ENCODE measurements around the gene GRIA2. TPM values are rescaled to one million over a fixed set of nuclear protein-coding genes. Genes with fewer than 3 reads are reported as not detected.

Gene GRIA2
- total RNA-seq, 1 donor from 2014 or later, result 585 TPM

DNA sequence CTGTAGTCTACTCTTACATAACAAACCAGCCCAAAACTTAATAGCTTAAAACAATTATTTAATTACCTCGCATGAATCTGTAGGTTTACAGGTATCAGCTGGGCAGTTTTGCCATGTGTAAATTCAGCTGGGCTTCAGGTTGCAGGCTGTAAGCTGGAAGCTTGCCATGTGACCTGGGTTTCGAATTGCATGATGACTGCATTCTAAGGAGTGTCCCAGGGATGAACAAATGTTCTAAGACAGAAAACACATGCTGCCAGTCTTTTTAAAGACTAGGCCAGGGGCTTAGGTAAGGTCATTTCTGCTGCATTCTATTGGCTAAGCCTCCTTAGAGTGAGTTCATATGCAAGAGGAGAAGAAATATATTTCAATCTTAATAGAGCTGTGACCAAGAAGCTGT lies 44.8 kb downstream of the GRIA2 start:
- DNase-seq, result no peak

- DNase-seq, result no peak
Measured at GRCh38 chr4:157270108-157270507, 49.6 kb downstream of the GRIA2 start.

DNA sequence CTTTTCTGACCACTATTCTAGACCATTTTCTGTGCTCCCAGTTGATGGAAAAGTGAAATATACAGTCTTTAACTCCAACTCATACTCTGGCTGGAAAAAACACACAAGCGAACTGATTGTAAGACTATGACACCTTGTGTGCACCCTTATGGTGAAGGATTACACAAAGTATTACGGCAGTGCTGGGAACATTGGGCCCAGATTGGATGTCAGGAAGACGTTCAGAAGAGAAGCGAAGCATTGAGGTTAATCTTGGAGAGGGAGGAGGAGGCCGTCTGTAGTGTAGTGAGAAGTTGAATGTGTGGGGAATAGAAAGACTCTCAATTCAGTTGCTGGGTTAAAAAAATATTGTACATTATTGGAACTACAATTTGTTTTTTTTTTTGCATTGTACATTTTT lies 50.0 kb downstream of the GRIA2 start:
- no peak for DNase-seq

- no peak for DNase-seq
Measured at GRCh38 chr4:157271166-157271869, 50.8 kb downstream of the GRIA2 start.

- DNase-seq, result no peak
Measured at GRCh38 chr4:157280673-157281072, 60.1 kb downstream of the GRIA2 start.

DNA sequence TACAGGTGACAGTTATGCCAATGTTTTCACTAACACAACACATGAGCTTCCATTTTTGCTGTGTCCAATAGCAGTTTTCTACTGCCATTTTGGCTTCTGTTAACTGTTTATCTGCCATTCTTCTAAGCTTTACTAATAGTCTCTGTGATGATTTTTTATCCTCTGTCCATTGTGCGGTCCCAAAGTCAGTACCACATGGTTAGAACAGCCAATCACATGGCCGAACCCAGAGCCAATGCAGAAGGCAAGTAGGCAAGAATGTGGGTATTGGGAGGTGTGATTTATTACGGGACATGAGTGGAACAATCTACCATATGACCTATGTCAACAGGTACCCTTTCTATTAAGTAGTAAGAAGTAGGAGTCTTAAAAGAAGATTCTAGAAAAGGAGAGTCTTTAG lies 61.5 kb downstream of the GRIA2 start:
- DNase-seq, result no peak

- DNase-seq, result no peak
Measured at GRCh38 chr4:157287445-157287844, 66.9 kb downstream of the GRIA2 start.

DNA sequence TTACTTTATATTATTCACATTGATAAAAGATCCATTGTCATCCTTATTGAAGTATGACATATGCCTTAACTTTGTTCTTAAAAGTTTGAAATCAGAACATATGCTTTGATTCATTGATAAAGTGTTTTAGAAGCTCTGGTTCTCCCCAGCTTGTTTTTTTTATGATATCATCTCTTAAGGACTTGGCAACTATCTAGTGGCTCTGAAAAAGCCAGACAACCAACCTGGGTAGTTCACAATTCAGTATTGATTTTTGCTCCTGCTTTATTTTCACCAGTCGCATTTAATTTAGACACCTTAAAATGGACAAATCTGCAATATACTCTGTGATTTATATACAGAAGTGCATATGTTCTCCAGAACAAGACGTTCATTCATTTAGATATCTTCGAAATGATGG lies 70.1 kb downstream of the GRIA2 start:
- DNase-seq, result no peak

- DNase-seq, result no peak
Measured at GRCh38 chr4:157291071-157291470, 70.5 kb downstream of the GRIA2 start.

DNA sequence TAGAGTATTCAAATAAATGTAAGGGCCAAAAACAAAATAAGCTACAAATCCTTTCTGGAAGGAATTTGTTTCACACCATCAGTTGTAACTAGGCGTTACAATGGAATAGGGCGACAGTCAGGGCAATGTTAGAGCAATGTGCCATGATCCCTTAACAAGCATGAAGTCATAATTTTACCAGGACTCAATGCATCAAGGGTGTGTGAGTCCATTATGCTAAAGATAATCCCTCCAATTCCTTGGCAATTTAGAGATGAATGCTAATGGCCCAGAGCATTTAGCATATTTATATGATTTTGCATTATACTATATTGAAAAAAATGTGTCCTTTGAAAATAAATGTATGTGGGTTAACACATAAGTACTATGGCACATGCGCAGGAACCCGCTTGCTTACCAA lies 73.1 kb downstream of the GRIA2 start:
- DNase-seq, result no peak

DNA sequence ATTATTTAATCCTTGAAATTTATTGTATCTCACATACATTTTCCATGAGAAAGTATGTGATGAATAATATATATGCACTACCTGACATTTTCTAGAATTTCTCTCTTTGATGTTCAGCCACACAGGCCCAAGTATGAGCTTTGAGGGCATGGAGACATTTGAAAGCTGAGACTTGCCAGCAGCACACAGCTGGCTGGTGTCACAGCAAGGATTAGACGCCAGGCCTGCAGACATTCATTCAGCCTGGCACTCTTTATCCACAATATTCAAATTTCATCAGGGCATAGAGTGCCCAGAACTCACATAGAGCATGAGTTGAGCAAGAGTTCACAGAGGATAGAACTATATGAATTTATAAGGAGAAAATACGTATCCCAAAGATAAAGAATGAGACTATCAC lies 74.0 kb downstream of the GRIA2 start:
- DNase-seq, result no peak

GRCh38 chr4:157300701-157301100 lies 80.2 kb downstream of the GRIA2 start:
- DNase-seq, result no peak

- no peak for DNase-seq
Measured at GRCh38 chr4:157303471-157303960, 83.0 kb downstream of the GRIA2 start.

DNA sequence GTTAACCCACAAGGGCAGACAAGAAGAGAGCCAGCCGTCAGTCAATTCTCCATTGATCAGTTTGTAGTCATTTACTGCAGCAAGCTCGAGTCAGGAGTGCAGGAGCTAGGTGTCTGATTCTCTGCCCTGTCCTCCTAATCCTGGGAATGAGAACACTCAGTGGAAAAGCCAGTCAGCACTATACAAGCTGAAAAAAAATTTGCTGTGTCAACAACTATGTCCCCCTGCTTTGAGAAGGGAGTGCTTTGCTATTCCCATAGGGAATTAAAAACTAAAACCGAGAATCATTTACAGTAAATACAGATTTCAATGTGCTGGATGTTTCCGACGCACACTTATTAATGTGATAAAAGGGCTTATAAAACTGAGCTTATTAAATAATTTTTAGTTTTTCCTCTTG lies 84.2 kb downstream of the GRIA2 start:
- no peak for DNase-seq

- DNase-seq, result no peak
Measured at GRCh38 chr4:157312702-157313101, 92.2 kb downstream of the GRIA2 start.

DNA sequence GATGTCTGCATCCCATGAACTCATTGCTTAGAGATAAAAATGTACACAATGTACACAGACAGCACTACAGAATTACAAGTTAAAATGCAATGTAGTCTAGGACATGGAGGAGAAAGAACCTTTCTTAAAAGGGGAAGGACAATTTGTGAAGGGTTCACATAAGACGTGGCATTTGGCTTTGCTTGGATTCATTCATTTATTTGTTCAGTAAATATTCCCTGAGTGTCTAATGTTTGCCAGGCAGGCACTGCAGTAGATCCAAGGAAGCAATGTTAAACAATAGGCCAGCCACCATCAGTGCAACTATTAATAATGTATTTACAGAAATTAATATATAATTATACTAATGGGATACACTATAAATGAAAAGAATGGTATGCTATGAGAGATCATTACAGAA lies 94.4 kb downstream of the GRIA2 start:
- no peak for DNase-seq

- DNase-seq, result no peak
Measured at GRCh38 chr4:157315968-157316367, 95.4 kb downstream of the GRIA2 start.

- no peak for DNase-seq
Measured at GRCh38 chr4:157320092-157320491, 99.6 kb downstream of the GRIA2 start.

DNA sequence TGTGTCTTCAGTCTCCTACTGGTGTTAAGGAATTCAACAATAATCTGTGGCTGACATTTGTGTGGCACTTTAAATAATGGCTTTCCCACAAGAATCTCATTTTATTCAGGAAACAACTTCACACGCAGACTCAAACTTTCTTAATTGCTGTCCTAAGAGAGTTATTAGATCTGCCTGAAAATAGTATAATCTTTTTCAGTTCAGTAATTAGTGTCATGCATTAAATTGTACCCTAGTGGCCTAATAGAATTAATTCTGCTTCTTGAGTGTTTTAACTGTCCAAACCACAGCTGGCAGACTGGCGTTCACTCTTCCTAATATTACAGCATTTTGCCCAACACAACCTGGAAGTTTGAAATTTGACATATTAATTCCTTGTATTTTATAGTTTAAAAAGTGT lies 107.1 kb downstream of the GRIA2 start:
- DNase-seq, result no peak

DNA sequence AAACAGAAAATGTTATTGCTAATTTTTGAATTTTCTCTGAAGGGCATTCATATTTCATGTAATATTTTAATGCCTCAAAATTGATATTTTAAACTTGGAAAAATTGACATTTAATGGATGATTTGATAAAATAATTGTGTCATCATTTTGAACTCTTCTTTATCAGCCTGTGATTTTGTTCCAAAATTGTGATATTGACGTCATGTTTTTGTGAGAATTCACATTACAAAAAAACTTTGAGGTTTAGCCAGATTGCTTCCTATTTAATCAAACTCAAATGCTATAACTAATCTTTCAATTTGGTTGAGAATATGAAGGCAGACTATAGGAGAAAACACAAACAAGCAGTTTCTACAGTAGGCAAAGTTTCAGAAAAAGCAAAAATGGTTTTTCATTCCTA lies 137.4 kb downstream of the GRIA2 start:
- DNase-seq, result no peak

DNA sequence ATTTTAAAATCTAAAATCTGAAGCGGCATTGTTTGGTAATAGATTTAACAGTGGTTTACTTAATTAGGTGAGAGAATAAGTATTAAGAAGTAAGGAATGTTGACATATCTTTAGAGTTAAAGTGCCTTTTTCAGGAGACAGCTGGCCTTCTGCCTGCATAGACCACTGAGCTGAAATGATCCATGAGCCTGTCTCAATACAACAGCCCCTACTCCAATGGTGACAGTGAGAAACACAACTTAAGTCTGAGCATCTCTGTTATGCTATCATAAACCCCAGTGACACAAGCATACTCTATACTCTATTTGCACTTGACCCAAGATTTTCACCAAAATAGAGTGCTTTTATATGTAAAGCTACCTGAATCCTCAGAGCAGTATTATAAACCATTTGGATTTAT lies 137.9 kb downstream of the GRIA2 start:
- no peak for DNase-seq

DNA sequence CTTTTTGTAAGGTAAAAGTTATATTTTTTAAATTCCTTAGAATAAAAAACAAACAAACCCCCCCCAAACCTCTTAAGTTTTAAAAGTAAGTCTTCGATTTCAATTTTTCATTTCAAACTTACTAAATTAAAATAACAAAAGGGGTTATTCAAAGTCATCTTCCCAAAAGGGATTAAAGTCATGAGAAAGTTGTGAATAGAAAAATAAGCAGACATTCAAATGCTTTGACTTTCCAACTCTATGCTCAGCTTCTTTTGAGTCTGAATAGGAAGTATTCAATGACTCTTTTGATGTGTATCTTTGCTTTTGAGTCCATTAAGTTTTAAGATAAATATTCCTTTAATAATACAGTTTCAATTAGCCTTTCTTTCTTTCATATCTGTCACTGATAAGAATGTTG lies 138.3 kb downstream of the GRIA2 start:
- no peak for DNase-seq

- no peak for DNase-seq
Measured at GRCh38 chr4:157363360-157363759, 142.8 kb downstream of the GRIA2 start.

- no peak for DNase-seq
Measured at GRCh38 chr4:157372154-157372553, 151.6 kb downstream of the GRIA2 start.

GRCh38 chr4:157372567-157372966 lies 152.0 kb downstream of the GRIA2 start:
- DNase-seq, result no peak
